Nephron (organoid): ENCODE results near the gene BDKRB2.

Source experiments
- H3K27ac Mint-ChIP-seq, 3 experiments: 2 replicates each; pipeline ENCODE4 v1.8.0; 2020; ENCODE audit warnings: mixed read lengths in 3 of 3, mild to moderate bottlenecking in 2 of 3, moderate library complexity in 1 of 3
- H3K27me3 Mint-ChIP-seq: 2 replicates; pipeline ENCODE4 v1.8.0; 2021; ENCODE audit warnings: low read depth, mild to moderate bottlenecking, moderate library complexity, mixed read lengths
- H3K36me3 Mint-ChIP-seq: 2 replicates; pipeline ENCODE4 v1.8.0; 2020; ENCODE audit warnings: low read depth, mixed read lengths
- H3K4me1 Mint-ChIP-seq: 2 replicates; pipeline ENCODE4 v1.8.0; 2020; ENCODE audit warnings: mixed read lengths
- H3K4me3 Mint-ChIP-seq, 3 experiments: 2 replicates each; pipeline ENCODE4 v1.8.0; 2020; ENCODE audit warnings: mild to moderate bottlenecking in 3 of 3, mixed read lengths in 3 of 3, moderate library complexity in 2 of 3
- H3K9me3 Mint-ChIP-seq: 2 replicates; pipeline ENCODE4 v1.8.0; 2020; ENCODE audit warnings: mixed read lengths
- CTCF ChIP-seq, 3 experiments: fragments of 200-600 bp; sonication (generic); IDR thresholded peaks; one replicate each; pipeline ENCODE4 v1.5.0; 2021; ENCODE audit warnings: antibody characterized with exemption in 3 of 3; ENCODE audit not compliant: unreplicated experiment in 3 of 3

Gene BDKRB2

GRCh38 chr14:96235426-96235825, 30.8 kb downstream of the BDKRB2 start:
- peaks cover 20% of the 10 kb centered on the region for H3K27me3 Mint-ChIP-seq
- no peaks in the 10 kb centered on the region for H3K9me3 Mint-ChIP-seq
- H3K36me3 Mint-ChIP-seq, result no peaks in the 10 kb centered on the region
- no peak overlapping the region for H3K27ac Mint-ChIP-seq
- no peak overlapping the region for H3K4me3 Mint-ChIP-seq
- H3K4me1 Mint-ChIP-seq, result peaks cover 15% of the 10 kb centered on the region
- no peak for TF ChIP-seq CTCF (IDR thresholded peaks at IDR 0.05; ENCODE audit: unreplicated experiment in 3 of 3)

GRCh38 chr14:96237641-96238040, 33.0 kb downstream of the BDKRB2 start:
- TF ChIP-seq CTCF (IDR thresholded peaks at IDR 0.05; ENCODE audit: unreplicated experiment in 3 of 3), result no peak
- peaks cover 3% of the 10 kb centered on the region for H3K9me3 Mint-ChIP-seq
- peaks cover 28% of the 10 kb centered on the region for H3K27me3 Mint-ChIP-seq
- no peak overlapping the region for H3K27ac Mint-ChIP-seq
- H3K4me1 Mint-ChIP-seq, result peaks cover 9% of the 10 kb centered on the region
- H3K4me3 Mint-ChIP-seq, result no peak overlapping the region
- no peaks in the 10 kb centered on the region for H3K36me3 Mint-ChIP-seq

GRCh38 chr14:96238676-96239265, 34.1 kb downstream of the BDKRB2 start:
- TF ChIP-seq CTCF (IDR thresholded peaks at IDR 0.05; ENCODE audit: unreplicated experiment in 3 of 3), result no peak
- Mint-ChIP-seq H3K27me3 (peaks cover 26% of the 10 kb centered on the region), H3K4me1 (peaks cover 5% of the 10 kb centered on the region), H3K4me3 (no peak overlapping the region), H3K9me3 (peaks cover 3% of the 10 kb centered on the region), H3K36me3 (no peaks in the 10 kb centered on the region), H3K27ac (no peak overlapping the region)

GRCh38 chr14:96239711-96240141, 35.1 kb downstream of the BDKRB2 start:
- Mint-ChIP-seq H3K4me1 (peaks cover under 1% of the 10 kb centered on the region), H3K9me3 (peaks cover 3% of the 10 kb centered on the region), H3K4me3 (no peak overlapping the region), H3K27ac (no peak overlapping the region), H3K27me3 (peaks cover 28% of the 10 kb centered on the region), H3K36me3 (no peaks in the 10 kb centered on the region)
- TF ChIP-seq CTCF (IDR thresholded peaks at IDR 0.05; ENCODE audit: unreplicated experiment in 3 of 3), result no peak

- H3K36me3 Mint-ChIP-seq, result no peaks in the 10 kb centered on the region
- H3K27me3 Mint-ChIP-seq, result peaks cover 26% of the 10 kb centered on the region
- H3K4me1 Mint-ChIP-seq, result no peaks in the 10 kb centered on the region
- no peak for TF ChIP-seq CTCF (IDR thresholded peaks at IDR 0.05; ENCODE audit: unreplicated experiment in 3 of 3)
- H3K9me3 Mint-ChIP-seq, result peaks cover 9% of the 10 kb centered on the region
- no peak overlapping the region for H3K27ac Mint-ChIP-seq
- no peak overlapping the region for H3K4me3 Mint-ChIP-seq
These were observed 36.0 kb downstream of the BDKRB2 start for GRCh38 chr14:96240641-96241040.

- Mint-ChIP-seq H3K9me3 (peaks cover 14% of the 10 kb centered on the region), H3K4me3 (no peak overlapping the region), H3K27me3 (peaks cover 31% of the 10 kb centered on the region), H3K4me1 (no peaks in the 10 kb centered on the region), H3K36me3 (no peaks in the 10 kb centered on the region), H3K27ac (no peak overlapping the region)
- TF ChIP-seq CTCF (IDR thresholded peaks at IDR 0.05; ENCODE audit: unreplicated experiment in 3 of 3), result no peak
These were observed 37.5 kb downstream of the BDKRB2 start for GRCh38 chr14:96242126-96242525.
